Thyroid gland (tissue), 4 donors: ENCODE results near the gene DPYSL5. TPM values are rescaled to one million over a fixed set of nuclear protein-coding genes. Genes with fewer than 3 reads are reported as not detected.

Experiments used
- DNase-seq, 2 donors: peaks; one replicate each; pipeline ENCODE4 v3.0.0-alpha.2; 2019
- H3K27ac ChIP-seq, 3 donors: fragments of 200-600 bp; sonication (generic); 1 replicate in 2 of 3; 2 replicates in 1 of 3; pipeline ENCODE4 v1.5.1; 2016 to 2019; ENCODE audit warnings: mild to moderate bottlenecking in 1 of 3, moderate library complexity in 1 of 3
- H3K27me3 ChIP-seq: fragments of 200-600 bp; sonication (generic); one replicate; pipeline ENCODE4 v1.5.1; 2019
- H3K36me3 ChIP-seq, 2 donors: fragments of 200-600 bp; sonication (generic); one replicate each; pipeline ENCODE4 v1.5.1; 2016 to 2019
- H3K4me1 ChIP-seq, 2 donors: fragments of 200-600 bp; sonication (generic); one replicate each; pipeline ENCODE4 v1.5.1; 2017 to 2019
- H3K4me3 ChIP-seq, 3 donors: fragments of 200-600 bp; sonication (generic); replicated peaks in 1 of 3; 1 replicate in 2 of 3; 2 replicates in 1 of 3; pipeline ENCODE4 v1.5.1; 2016; ENCODE audit warnings: mild to moderate bottlenecking in 1 of 3
- H3K9me3 ChIP-seq: fragments of 200-600 bp; sonication (generic); one replicate; pipeline ENCODE4 v1.5.1; 2017
- CTCF ChIP-seq, 6 experiments: fragments of 200-600 bp in 3 of 6; fragments of 450-650 bp in 3 of 6; sonication (generic) in 3 of 6; IDR thresholded peaks; one replicate each; pipeline ENCODE4 v1.5.1; 2016 to 2019; ENCODE audit warnings: antibody characterized with exemption in 6 of 6, mild to moderate bottlenecking in 2 of 6, inconsistent platforms in 1 of 6, moderate library complexity in 1 of 6
- POLR2A ChIP-seq, 2 donors: fragments of 450-650 bp; IDR thresholded peaks; one replicate each; pipeline ENCODE4 v1.6.1; 2017; ENCODE audit warnings: antibody characterized with exemption in 2 of 2, mild to moderate bottlenecking in 2 of 2, moderate library complexity in 1 of 2
- WGBS, 2 donors: methylation state at CpG; one replicate each; pipeline ENCODE4 v1.1.5; 2017; 5-methylcytosine and 5-hydroxymethylcytosine counted together
- intact Hi-C: fragments of 100-400 bp; cut with DNase I; formaldehyde crosslinking; loops from one replicate; pipeline ENCODE4 v1.15.1; 2023
- total RNA-seq, 4 donors: library from RNA; depleted of rRNA; stranded (reverse); fragments of >200 nt; gene quantifications; one replicate each; pipeline ENCODE4 v1.2.3, GENCODE V29; 2016

Gene DPYSL5
- total RNA-seq, 4 donors from 2014 or later: not detected

GRCh38 chr2:26850000-26850431, 2.1 kb downstream of the DPYSL5 start:
- WGBS, 2 donors: 22% methylated on average over 15 to 21 of the region's 25 CpGs
- H3K4me3 ChIP-seq: no peak overlapping the region
- no peak overlapping the region for H3K27ac ChIP-seq
- no peak for DNase-seq
- intact Hi-C loops: loop anchor here (5.0 kb wide), 1 partner anchor 92 kb away; no protein-coding TSS in a partner anchor
- H3K27me3 ChIP-seq: peaks cover 53% of the 10 kb centered on the region
- H3K4me1 ChIP-seq: peaks cover 29 to 38% of the 10 kb centered on the region in 2 donors
- TF ChIP-seq POLR2A (IDR thresholded peaks at IDR 0.05): no peak
- no peak for TF ChIP-seq CTCF (IDR thresholded peaks at IDR 0.05)
- H3K36me3 ChIP-seq: no peaks in the 10 kb centered on the region
- H3K9me3 ChIP-seq: no peaks in the 10 kb centered on the region

GRCh38 chr2:26850505-26850904, 2.6 kb downstream of the DPYSL5 start:
- H3K27ac ChIP-seq: no peak overlapping the region
- intact Hi-C loops: no loop called here
- TF ChIP-seq CTCF (IDR thresholded peaks at IDR 0.05) (no peak), POLR2A (IDR thresholded peaks at IDR 0.05) (no peak)
- peaks cover 29 to 38% of the 10 kb centered on the region in 2 donors for H3K4me1 ChIP-seq
- H3K36me3 ChIP-seq: no peaks in the 10 kb centered on the region
- 50 to 52% methylated on average over 1 of the region's 1 CpG for WGBS, 2 donors
- H3K4me3 ChIP-seq: no peak overlapping the region
- peaks cover 50% of the 10 kb centered on the region for H3K27me3 ChIP-seq
- H3K9me3 ChIP-seq: no peaks in the 10 kb centered on the region
- DNase-seq: no peak

GRCh38 chr2:26852405-26853306, 4.7 kb downstream of the DPYSL5 start:
- TF ChIP-seq POLR2A (IDR thresholded peaks at IDR 0.05): no peak
- TF ChIP-seq CTCF (IDR thresholded peaks at IDR 0.05): no peak
- no peaks in the 10 kb centered on the region for H3K36me3 ChIP-seq
- WGBS, 2 donors: 48 to 52% methylated on average over 7 of the region's 7 CpGs
- no peak for DNase-seq
- no peaks in the 10 kb centered on the region for H3K9me3 ChIP-seq
- no peak overlapping the region for H3K4me3 ChIP-seq
- H3K4me1 ChIP-seq: peaks cover 20 to 25% of the 10 kb centered on the region in 2 donors
- peaks cover 38% of the 10 kb centered on the region for H3K27me3 ChIP-seq
- intact Hi-C loops: no loop called here
- no peak overlapping the region for H3K27ac ChIP-seq

- intact Hi-C loops: no loop called here
Measured at GRCh38 chr2:26853751-26854150, 5.8 kb downstream of the DPYSL5 start.

More at GRCh38 chr2:26853751-26854150, 5.8 kb downstream of the DPYSL5 start:
- H3K27ac ChIP-seq: no peak overlapping the region
- peaks cover 12 to 14% of the 10 kb centered on the region in 2 donors for H3K4me1 ChIP-seq
- DNase-seq: no peak
- no peak overlapping the region for H3K4me3 ChIP-seq
- no peaks in the 10 kb centered on the region for H3K9me3 ChIP-seq
- H3K27me3 ChIP-seq: peaks cover 27% of the 10 kb centered on the region
- no peaks in the 10 kb centered on the region for H3K36me3 ChIP-seq
- TF ChIP-seq CTCF (IDR thresholded peaks at IDR 0.05) (no peak), POLR2A (IDR thresholded peaks at IDR 0.05) (no peak)
